Liver (tissue), 9 donors: ENCODE data around the gene TERT. TPM values are rescaled to one million over a fixed set of nuclear protein-coding genes. Genes with fewer than 3 reads are reported as not detected.
"Not testable (repeated sequence)": the region's sequence is repeated elsewhere in the genome, so short reads cannot be mapped to it uniquely, and the experiment has no call there.

ENCODE experiments used
- DNase-seq: peaks from one replicate; pipeline ENCODE4 v3.0.0-alpha.2; 2017; ENCODE audit warnings: low spot score
- H3K27ac ChIP-seq, 2 donors: one replicate each; pipeline ENCODE4 v1.7.0; 2013; ENCODE audit warnings: inconsistent platforms in 2 of 2, low read length in 2 of 2, control low read depth in 1 of 2, low read depth in 1 of 2, mild to moderate bottlenecking in 1 of 2
- H3K27me3 ChIP-seq, 4 donors: one replicate each; pipeline versions ENCODE4 v1.6.1 to v1.7.0; 2013; ENCODE audit warnings: low read length in 3 of 4, inconsistent platforms in 1 of 4, mild to moderate bottlenecking in 1 of 4, moderate library complexity in 1 of 4; ENCODE audit not compliant: control insufficient read depth in 4 of 4, insufficient read depth in 4 of 4
- H3K36me3 ChIP-seq, 4 donors: one replicate each; pipeline versions ENCODE4 v1.6.1 to v1.7.0; 2013; ENCODE audit warnings: low read length in 3 of 4, mild to moderate bottlenecking in 3 of 4, low read depth in 1 of 4, moderate library complexity in 1 of 4; ENCODE audit not compliant: control insufficient read depth in 4 of 4, insufficient read depth in 3 of 4
- H3K4me1 ChIP-seq, 4 donors: one replicate each; pipeline versions ENCODE4 v1.6.1 to v1.7.0; 2013; ENCODE audit warnings: low read length in 3 of 4, mild to moderate bottlenecking in 3 of 4, moderate library complexity in 1 of 4; ENCODE audit not compliant: control insufficient read depth in 4 of 4, insufficient read depth in 4 of 4
- H3K4me3 ChIP-seq, 3 donors: one replicate each; pipeline versions ENCODE4 v1.6.1 to v1.7.0; 2013; ENCODE audit warnings: low read length in 3 of 3, control low read depth in 1 of 3, low read depth in 1 of 3, mild to moderate bottlenecking in 1 of 3
- H3K9ac ChIP-seq, 2 donors: one replicate each; pipeline ENCODE4 v1.7.0; 2013; ENCODE audit warnings: low read length in 2 of 2, mild to moderate bottlenecking in 2 of 2, moderate library complexity in 2 of 2, control low read depth in 1 of 2, low read depth in 1 of 2
- H3K9me3 ChIP-seq, 4 donors: one replicate each; pipeline versions ENCODE4 v1.6.1 to v1.7.0; 2013; ENCODE audit warnings: low read length in 3 of 4; ENCODE audit not compliant: control insufficient read depth in 4 of 4
- FOXA1 ChIP-seq: IDR thresholded peaks from 2 replicates; pipeline ENCODE4 v1.6.1; 2016; ENCODE audit warnings: antibody characterized with exemption
- FOXA2 ChIP-seq: IDR thresholded peaks from 2 replicates; pipeline ENCODE4 v1.6.1; 2016; ENCODE audit warnings: antibody characterized with exemption
- HNF4A ChIP-seq, 2 donors: conservative IDR thresholded peaks; 2 replicates each; pipeline ENCODE4 v1.6.1; 2016; ENCODE audit warnings: antibody characterized with exemption in 2 of 2, mild to moderate bottlenecking in 2 of 2
- HNF4G ChIP-seq: IDR thresholded peaks from 2 replicates; pipeline ENCODE4 v1.6.1; 2016; ENCODE audit warnings: antibody characterized with exemption
- NR2F2 ChIP-seq: IDR thresholded peaks from 2 replicates; pipeline ENCODE4 v1.6.1; 2016; ENCODE audit warnings: antibody characterized with exemption
- RAD21 ChIP-seq, 2 donors: IDR thresholded peaks; 2 replicates each; pipeline ENCODE4 v1.6.1; 2016; ENCODE audit warnings: antibody characterized with exemption in 2 of 2, mild to moderate bottlenecking in 2 of 2
- RXRA ChIP-seq, 2 donors: IDR thresholded peaks; 2 replicates each; pipeline ENCODE4 v1.6.1; 2017 to 2018; ENCODE audit warnings: antibody characterized with exemption in 2 of 2, mild to moderate bottlenecking in 1 of 2
- SP1 ChIP-seq: IDR thresholded peaks from 2 replicates; pipeline ENCODE4 v1.6.1; 2018; ENCODE audit warnings: antibody characterized with exemption, mild to moderate bottlenecking
- YY1 ChIP-seq: IDR thresholded peaks from 2 replicates; pipeline ENCODE4 v1.6.1; 2016; ENCODE audit warnings: antibody characterized with exemption, mild to moderate bottlenecking
- WGBS: extraction: QIAGEN DNeasy Blood & Tissue Kit; methylation state at CpG from one replicate; pipeline ENCODE4 v1.1.7; 2013; 5-methylcytosine and 5-hydroxymethylcytosine counted together
- polyA plus RNA-seq, 2 donors: library from polyadenylated mRNA; stranded (reverse) in 1 of 2; unstranded in 1 of 2; fragments of 200-250 nt in 1 of 2; fragments of >200 nt in 1 of 2; fragmentation: Nextera tagmentation in 1 of 2; extraction: Ambion mirVana in 1 of 2; gene quantifications; one replicate each; pipeline versions ENCODE4 v1.2.1 to v1.2.3, GENCODE V29; 2013 to 2015
- total RNA-seq, 2 donors: library from RNA; depleted of rRNA; stranded (reverse); fragments of >200 nt; gene quantifications; one replicate each; pipeline ENCODE4 v1.2.3, GENCODE V29; 2014
- TF ChIP-seq, protein P1 (sequence below): fragments of 150-350 bp; IDR thresholded peaks from 2 replicates; pipeline ENCODE4 v1.5.1; 2017; ENCODE audit warnings: improper control_type of control experiment, low read depth, low read length; ENCODE audit not compliant: missing input control
- TF ChIP-seq, protein P2 (sequence below): IDR thresholded peaks from 2 replicates; pipeline ENCODE4 v1.6.1; 2016; ENCODE audit warnings: antibody characterized with exemption
- TF ChIP-seq, protein P3 (sequence below): IDR thresholded peaks from 2 replicates; pipeline ENCODE4 v1.6.1; 2016; ENCODE audit warnings: antibody characterized with exemption, mild to moderate bottlenecking
- donor health status: healthy.
- donor health status: healthy.
- donor health status: healthy.
- donor health status: healthy.
- donor health status: healthy.

Gene TERT
- total and polyA plus RNA-seq, 4 donors: 0.14 TPM; not detected in 3

DNA sequence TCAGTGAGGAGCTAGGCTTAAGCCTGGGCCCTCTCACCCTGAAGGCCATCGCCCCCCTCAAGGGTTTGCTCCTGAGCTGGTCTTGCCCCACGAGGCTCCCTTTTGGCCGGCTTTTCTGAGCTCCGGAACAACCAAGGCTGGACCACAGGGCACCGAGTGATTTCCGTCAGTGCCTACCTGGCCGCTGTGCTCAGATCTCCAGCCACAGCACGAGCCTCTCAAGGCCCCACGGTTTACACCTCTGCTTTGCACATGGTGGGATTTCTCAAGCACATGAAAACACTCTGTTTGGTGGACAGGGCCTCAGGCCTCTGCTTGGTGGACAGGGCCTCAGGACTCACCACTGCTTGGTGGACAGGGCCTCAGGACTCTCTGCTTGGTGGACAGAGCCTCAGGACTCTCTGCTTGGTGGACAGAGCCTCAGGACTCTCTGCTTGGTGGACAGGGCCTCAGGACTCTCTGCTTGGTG, 34.3 kb upstream of the TERT start:
- peaks cover 5 to 27% (median 17%) of the 10 kb centered on the region in 4 donors for H3K4me1 ChIP-seq
- peaks cover 18 to 46% (median 26%) of the 10 kb centered on the region in 4 donors for H3K36me3 ChIP-seq
- TF ChIP-seq RXRA (IDR thresholded peaks at IDR 0.05) (no peak), FOXA1 (no peak), YY1 (no peak), FOXA2 (no peak), HNF4G (no peak), RAD21 (IDR thresholded peaks at IDR 0.05) (no peak), HNF4A (conservative IDR thresholded peaks at IDR 0.05) (no peak), NR2F2 (no peak), SP1 (no peak)
- TF ChIP-seq, protein P1, sequence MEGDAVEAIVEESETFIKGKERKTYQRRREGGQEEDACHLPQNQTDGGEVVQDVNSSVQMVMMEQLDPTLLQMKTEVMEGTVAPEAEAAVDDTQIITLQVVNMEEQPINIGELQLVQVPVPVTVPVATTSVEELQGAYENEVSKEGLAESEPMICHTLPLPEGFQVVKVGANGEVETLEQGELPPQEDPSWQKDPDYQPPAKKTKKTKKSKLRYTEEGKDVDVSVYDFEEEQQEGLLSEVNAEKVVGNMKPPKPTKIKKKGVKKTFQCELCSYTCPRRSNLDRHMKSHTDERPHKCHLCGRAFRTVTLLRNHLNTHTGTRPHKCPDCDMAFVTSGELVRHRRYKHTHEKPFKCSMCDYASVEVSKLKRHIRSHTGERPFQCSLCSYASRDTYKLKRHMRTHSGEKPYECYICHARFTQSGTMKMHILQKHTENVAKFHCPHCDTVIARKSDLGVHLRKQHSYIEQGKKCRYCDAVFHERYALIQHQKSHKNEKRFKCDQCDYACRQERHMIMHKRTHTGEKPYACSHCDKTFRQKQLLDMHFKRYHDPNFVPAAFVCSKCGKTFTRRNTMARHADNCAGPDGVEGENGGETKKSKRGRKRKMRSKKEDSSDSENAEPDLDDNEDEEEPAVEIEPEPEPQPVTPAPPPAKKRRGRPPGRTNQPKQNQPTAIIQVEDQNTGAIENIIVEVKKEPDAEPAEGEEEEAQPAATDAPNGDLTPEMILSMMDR: no peak
- TF ChIP-seq, protein P2, sequence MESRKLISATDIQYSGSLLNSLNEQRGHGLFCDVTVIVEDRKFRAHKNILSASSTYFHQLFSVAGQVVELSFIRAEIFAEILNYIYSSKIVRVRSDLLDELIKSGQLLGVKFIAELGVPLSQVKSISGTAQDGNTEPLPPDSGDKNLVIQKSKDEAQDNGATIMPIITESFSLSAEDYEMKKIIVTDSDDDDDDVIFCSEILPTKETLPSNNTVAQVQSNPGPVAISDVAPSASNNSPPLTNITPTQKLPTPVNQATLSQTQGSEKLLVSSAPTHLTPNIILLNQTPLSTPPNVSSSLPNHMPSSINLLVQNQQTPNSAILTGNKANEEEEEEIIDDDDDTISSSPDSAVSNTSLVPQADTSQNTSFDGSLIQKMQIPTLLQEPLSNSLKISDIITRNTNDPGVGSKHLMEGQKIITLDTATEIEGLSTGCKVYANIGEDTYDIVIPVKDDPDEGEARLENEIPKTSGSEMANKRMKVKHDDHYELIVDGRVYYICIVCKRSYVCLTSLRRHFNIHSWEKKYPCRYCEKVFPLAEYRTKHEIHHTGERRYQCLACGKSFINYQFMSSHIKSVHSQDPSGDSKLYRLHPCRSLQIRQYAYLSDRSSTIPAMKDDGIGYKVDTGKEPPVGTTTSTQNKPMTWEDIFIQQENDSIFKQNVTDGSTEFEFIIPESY: no peak
- TF ChIP-seq, protein P3, sequence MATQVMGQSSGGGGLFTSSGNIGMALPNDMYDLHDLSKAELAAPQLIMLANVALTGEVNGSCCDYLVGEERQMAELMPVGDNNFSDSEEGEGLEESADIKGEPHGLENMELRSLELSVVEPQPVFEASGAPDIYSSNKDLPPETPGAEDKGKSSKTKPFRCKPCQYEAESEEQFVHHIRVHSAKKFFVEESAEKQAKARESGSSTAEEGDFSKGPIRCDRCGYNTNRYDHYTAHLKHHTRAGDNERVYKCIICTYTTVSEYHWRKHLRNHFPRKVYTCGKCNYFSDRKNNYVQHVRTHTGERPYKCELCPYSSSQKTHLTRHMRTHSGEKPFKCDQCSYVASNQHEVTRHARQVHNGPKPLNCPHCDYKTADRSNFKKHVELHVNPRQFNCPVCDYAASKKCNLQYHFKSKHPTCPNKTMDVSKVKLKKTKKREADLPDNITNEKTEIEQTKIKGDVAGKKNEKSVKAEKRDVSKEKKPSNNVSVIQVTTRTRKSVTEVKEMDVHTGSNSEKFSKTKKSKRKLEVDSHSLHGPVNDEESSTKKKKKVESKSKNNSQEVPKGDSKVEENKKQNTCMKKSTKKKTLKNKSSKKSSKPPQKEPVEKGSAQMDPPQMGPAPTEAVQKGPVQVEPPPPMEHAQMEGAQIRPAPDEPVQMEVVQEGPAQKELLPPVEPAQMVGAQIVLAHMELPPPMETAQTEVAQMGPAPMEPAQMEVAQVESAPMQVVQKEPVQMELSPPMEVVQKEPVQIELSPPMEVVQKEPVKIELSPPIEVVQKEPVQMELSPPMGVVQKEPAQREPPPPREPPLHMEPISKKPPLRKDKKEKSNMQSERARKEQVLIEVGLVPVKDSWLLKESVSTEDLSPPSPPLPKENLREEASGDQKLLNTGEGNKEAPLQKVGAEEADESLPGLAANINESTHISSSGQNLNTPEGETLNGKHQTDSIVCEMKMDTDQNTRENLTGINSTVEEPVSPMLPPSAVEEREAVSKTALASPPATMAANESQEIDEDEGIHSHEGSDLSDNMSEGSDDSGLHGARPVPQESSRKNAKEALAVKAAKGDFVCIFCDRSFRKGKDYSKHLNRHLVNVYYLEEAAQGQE: no peak
- H3K9me3 ChIP-seq: no peaks in the 10 kb centered on the region
- 97% methylated on average over 9 of the region's 9 CpGs for WGBS
- DNase-seq: no peak
- H3K27me3 ChIP-seq: no peaks in the 10 kb centered on the region
- no peak overlapping the region for H3K9ac ChIP-seq
- no peak overlapping the region for H3K27ac ChIP-seq
- H3K4me3 ChIP-seq: no peak overlapping the region

DNA sequence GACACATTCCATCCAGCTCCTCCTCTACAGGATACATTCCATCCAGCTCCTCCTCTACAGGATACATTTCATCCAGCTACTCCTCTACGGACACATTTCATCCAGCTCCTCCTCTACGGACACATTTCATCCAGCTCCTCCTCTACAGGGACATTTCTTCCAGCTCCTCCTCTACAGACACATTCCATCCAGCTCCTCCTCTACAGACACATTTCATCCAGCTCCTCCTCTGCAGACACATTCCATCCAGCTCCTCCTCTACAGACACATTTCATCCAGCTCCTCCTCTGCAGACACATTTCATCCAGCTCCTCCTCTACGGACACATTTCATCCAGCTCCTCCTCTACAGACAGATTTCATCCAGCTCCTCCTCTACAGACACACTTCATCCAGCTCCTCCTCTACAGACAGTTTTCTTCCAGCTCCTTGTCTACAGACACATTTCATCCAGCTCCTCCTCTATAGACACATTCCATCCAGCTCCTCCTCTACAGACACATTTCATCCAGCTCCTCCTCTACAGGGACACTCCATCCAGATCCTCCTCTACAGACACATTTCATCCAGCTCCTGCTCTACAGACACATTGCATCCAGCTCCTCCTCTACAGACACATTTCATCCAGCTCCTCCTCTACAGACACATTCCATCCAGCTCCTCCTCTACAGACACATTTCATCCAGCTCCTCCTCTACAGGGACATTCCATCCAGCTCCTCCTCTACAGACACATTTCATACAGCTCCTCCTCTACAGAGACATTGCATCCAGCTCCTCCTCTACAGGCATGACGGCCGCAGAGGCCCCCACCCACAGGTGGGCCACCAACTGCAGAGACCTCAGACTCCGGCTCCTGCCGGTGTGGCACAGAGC, 33.6 kb upstream of the TERT start:
- not testable (repeated sequence) for H3K27ac ChIP-seq, H3K9me3 ChIP-seq, DNase-seq, H3K27me3 ChIP-seq, H3K4me3 ChIP-seq, H3K9ac ChIP-seq
- Histone ChIP-seq H3K36me3 (peaks cover 14 to 49% (median 24%) of the 10 kb centered on the region in 4 donors), H3K4me1 (peaks cover 5 to 27% (median 17%) of the 10 kb centered on the region in 4 donors)
- WGBS: 93% methylated on average over 7 of the region's 7 CpGs

DNA sequence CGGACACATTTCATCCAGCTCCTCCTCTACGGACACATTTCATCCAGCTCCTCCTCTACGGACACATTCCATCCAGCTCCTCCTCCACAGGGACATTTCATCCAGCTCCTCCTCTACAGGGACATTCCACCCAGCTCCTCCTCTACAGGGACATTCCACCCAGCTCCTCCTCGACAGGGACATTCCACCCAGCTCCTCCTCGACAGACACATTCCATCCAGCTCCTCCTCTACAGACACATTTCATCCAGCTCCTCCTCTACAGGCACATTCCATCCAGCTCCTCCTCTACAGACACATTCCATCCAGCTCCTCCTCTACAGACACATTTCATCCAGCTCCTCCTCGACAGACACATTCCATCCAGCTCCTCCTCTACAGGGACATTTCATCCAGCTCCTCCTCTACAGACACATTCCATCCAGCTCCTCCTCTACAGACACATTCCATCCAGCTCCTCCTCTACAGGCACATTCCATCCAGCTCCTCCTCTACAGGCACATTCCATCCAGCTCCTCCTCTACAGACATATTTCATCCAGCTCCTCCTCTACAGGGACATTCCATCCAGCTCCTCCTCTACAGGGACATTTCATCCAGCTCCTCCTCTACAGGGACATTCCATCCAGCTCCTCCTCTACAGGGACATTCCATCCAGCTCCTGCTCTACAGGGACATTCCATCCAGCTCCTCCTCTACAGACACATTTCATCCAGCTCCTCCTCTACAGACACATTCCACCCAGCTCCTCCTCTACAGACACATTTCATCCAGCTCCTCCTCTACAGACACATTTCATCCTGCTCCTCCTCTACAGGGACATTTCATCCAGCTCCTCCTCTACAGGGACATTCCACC, 32.3 kb upstream of the TERT start:
- 79% methylated on average over 6 of the region's 6 CpGs for WGBS
- not testable (repeated sequence) for H3K27me3 ChIP-seq, H3K9ac ChIP-seq, H3K4me3 ChIP-seq, H3K27ac ChIP-seq, H3K9me3 ChIP-seq, DNase-seq
- Histone ChIP-seq H3K4me1 (peaks cover 5 to 25% (median 16%) of the 10 kb centered on the region in 4 donors), H3K36me3 (peaks cover 12 to 52% (median 22%) of the 10 kb centered on the region in 4 donors)

DNA sequence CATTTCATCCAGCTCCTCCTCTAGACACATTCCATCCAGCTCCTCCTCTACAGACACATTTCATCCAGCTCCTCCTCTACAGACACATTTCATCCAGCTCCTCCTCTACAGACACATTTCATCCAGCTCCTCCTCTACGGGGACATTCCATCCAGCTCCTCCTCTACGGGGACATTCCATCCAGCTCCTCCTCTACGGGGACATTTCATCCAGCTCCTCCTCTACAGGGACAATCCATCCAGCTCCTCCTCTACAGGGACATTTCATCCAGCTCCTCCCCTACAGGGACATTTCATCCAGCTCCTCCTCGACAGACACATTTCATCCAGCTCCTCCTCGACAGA, 31.6 kb upstream of the TERT start:
- H3K9ac ChIP-seq, DNase-seq, H3K27ac ChIP-seq, H3K4me3 ChIP-seq, H3K9me3 ChIP-seq, H3K27me3 ChIP-seq: not testable (repeated sequence)
- Histone ChIP-seq H3K4me1 (peaks cover 5 to 19% (median 13%) of the 10 kb centered on the region in 4 donors), H3K36me3 (peaks cover 8 to 53% (median 23%) of the 10 kb centered on the region in 4 donors)
- 78% methylated on average over 5 of the region's 5 CpGs for WGBS
